Activated CD4-positive, CD25-positive, alpha-beta regulatory T cell (primary cell): ENCODE results near the gene RXFP3.
"Not testable (repeated sequence)": the region's sequence is repeated elsewhere in the genome, so short reads cannot be mapped to it uniquely, and the experiment has no call there.

Experiments used
- DNase-seq, 4 experiments: peaks; one replicate each; lab custom pipeline; 2025; lab: John Stamatoyannopoulos, UW

Gene RXFP3, protein sequence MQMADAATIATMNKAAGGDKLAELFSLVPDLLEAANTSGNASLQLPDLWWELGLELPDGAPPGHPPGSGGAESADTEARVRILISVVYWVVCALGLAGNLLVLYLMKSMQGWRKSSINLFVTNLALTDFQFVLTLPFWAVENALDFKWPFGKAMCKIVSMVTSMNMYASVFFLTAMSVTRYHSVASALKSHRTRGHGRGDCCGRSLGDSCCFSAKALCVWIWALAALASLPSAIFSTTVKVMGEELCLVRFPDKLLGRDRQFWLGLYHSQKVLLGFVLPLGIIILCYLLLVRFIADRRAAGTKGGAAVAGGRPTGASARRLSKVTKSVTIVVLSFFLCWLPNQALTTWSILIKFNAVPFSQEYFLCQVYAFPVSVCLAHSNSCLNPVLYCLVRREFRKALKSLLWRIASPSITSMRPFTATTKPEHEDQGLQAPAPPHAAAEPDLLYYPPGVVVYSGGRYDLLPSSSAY

DNA sequence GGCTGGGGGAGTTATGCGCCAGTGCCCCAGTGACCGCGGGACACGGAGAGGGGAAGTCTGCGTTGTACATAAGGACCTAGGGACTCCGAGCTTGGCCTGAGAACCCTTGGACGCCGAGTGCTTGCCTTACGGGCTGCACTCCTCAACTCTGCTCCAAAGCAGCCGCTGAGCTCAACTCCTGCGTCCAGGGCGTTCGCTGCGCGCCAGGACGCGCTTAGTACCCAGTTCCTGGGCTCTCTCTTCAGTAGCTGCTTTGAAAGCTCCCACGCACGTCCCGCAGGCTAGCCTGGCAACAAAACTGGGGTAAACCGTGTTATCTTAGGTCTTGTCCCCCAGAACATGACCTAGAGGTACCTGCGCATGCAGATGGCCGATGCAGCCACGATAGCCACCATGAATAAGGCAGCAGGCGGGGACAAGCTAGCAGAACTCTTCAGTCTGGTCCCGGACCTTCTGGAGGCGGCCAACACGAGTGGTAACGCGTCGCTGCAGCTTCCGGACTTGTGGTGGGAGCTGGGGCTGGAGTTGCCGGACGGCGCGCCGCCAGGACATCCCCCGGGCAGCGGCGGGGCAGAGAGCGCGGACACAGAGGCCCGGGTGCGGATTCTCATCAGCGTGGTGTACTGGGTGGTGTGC is at the start of gene RXFP3:
TSS of gene RXFP3 (plus strand) at position 6 of the 636 bp plus-strand sequence. CDS start at position 361, 355 bp downstream.
- no peak for DNase-seq

DNA sequence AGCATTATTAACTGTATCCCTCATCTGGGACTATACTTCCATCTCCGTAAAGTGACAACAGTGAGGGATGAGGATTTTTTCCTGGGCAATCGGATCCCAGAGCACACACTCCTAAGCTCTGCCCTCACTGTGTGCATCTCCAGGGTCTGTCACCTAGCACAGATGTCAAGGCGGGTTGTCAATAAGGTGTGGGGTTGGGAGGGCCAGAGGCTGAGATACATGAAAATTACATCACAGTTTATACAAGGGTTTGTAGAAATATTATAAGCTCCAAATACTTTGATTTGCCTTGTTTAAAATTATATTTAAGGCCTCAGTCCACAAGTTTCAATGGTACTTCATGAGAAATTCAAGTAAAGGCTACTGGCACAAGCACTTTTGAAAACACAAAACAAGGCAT is 48.9 kb upstream of the RXFP3 start:
- DNase-seq: no peak

DNA sequence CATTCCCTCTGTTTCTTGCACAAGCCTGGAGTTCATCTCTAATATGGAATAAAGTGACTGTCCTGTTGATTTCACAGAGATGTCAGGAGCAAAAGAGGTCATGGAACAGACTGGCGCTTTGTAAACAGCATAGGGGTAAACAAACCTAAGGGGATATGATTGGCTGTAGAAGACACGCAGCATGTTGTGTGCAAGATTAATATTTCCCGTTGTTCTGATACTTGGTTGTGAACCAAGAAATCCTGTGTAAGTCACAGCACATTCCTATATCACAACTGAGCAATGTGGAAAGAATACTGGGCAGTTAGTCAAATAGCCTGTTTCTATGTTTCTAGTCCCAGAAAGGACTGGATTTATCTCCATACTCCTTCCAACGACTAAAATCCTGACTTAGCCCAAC is 47.6 kb upstream of the RXFP3 start:
- DNase-seq: no peak

DNA sequence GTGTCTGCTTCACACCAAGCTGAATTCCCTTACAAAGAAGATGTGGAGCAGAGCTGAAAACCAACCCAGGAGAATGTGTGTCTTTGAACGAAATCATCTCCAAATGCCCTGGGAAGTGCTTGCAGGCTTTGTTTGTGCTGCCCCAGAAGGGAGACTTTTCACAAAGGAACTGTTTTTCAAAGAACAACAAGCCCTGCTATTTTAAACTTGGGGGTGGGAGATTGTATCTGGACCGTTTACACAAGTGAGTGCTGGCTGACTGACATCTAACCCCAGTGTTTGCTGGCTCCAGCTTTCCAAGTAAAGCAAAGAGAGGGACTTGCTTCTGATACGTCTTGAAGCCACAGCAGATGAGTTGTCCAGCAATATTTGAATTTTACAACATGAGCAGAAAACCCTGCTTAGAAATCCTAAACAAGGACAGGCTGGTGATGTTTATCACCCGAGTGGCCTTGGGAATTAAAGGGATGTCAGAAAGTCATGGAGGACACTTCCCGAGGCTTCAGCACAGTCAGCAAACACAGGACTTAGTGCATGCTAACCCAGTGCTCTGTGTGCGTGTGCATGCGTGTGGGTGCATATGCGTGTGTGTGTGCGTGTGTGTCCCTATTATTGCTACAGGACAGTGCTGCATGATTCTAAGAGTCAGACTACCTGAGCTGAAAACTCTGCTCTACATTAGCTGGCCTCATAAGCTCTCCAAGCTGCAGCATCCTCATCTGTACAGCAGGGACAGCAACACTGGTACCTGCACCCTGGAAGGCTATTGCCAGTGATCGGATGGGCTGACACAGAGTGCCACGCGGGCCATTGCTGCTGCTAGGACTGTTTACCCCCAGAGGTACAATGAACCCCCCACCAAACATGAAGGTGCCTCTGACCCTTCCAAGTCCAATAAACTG is 45.8 kb upstream of the RXFP3 start:
- DNase-seq: no peak

DNA sequence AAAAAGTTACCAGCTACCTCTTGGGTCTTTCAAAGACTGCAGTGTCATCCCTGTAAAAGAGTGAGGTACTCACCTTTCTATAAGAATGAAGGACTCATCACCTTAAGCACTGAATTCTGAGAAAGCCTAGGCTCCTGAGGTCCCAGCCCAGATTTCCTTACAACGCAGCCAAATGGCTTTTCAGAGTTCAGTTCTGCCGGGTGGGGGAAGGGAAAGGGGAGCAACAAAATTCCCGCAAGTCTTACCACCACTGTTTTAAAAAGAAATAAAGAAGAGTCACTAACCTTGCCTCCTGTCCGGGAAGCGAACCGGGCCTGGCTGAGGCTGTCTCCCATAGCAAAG is 44.8 kb upstream of the RXFP3 start:
- DNase-seq: no peak

DNA sequence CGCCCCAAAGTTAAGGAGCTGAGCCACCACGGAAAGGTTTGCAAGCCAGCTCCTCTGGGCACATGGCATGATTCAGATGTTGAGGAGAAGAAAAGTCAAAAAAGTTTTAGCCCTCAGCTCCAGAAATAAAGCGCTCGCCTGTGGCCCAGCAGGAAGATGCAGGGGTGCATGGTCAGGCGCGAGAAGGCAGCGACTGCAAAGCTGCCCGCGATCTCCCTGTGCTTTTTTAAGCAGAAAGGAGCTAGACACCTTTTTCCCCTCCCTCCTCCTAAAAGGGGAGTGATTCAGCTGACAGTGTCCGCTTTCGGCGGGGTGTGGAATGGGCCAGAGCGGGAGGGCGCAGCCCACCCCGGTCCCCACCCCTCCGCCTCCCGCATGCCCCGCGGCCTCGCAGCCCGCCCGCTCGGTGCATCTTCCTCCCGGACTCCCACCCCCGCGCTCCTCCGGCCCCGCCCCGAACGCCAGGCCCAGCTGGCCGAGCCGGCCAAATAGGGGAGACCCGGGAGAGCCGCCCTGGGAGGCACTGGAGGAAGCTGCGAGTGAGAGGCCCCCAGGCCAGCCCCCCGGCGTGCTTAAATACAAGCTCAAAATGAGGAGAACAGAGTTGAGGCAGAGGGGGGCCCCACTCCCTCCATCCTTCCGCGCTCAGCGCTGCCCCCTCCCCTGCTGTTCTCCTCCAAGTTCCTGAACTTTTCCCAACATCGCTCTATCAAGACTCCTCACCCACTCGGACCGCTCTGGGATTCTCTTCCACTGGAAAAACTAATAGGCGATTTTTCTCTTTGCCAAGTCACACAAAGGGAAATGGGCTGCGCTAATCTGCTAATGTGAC is 44.2 kb upstream of the RXFP3 start, which contains the start of gene ADAMTS12:
TSS of gene ADAMTS12 (minus strand) at position 203 of the 832 bp plus-strand sequence. CDS start at position 69, 134 bp downstream.
- peak in 1 of 4 experiments; percentile 1 for DNase-seq

DNA sequence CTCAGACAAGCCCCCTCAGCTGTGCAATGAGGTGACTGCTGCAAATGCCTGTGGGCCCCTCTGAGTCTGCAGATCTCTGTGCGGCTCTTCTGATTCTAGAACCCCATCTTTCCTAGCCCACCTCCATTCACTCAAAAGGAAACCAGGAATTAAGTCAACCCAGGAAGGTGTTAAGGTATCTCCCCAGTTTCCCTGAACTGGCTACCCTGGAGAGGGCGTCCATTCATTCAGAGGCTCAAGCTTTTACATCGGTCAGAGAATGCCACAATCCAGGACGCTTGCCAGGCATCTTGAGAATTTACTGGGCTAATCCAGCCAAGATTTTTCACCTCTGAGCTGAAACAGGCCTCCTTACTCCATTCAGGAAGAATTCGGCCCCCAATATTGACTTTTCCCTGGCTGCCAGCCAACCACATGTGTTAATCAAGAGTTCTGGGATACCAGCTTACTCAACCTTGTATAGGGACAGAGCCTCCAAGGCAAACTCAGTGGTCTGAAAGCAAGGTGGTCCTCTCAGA is 43.5 kb upstream of the RXFP3 start:
- DNase-seq: no peak

DNA sequence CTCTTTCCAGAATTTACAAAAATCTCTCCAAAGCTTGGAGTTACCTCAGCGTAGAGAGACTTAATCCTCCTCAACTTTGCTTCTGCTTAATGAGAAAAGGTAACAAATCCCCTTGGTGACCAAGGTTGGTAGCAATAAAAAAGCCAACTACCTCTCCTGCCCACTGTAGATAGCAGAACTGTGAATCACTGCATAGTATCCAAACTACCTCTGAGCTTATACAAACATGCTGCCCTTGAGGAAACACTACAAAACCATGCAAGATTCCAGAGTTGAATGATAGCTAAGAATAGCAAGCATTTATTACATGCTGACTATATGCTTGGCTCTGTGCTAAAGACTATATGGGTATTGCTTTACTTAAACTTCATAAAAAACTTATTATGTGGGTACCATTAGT is 41.6 kb upstream of the RXFP3 start:
- no peak for DNase-seq

DNA sequence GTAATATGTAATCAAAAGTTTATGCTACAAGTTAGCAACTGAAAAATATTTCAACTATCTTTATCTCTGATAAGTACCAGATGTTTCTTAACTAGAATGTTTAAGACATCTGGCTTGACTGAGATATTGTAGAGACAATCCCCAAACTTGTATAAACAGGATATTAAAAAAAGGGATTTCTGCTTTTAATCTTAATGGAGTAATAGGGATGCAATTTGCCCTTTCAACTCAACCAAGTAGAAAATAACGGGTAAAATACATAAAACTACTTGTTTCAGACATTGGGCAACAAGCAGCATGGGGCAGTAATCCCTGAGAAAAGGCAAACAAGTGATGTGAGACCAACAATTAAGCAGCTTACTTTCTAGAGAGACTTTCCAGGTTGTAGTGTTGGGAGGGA is 35.0 kb upstream of the RXFP3 start:
- no peak for DNase-seq

DNA sequence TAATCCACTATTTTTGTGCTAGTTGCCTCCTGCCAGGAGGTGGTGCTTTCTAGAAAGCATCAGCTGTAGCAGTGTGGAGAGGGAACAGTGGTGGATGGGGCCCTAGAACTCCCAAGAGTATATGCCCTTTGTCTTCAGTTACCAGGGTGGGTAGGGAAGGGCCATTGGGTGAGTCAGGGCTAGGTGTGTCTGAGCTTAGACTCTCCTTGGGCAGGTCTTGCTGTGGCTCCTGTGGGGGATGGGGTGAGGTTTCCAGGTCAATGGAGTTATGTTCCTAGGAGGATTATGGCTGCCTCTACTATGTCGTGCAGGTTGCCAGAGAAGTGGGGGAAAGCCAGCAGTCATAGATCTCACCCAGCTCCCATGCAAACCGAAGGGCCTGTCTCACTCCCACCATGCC is 33.1 kb upstream of the RXFP3 start:
- DNase-seq: no peak

DNA sequence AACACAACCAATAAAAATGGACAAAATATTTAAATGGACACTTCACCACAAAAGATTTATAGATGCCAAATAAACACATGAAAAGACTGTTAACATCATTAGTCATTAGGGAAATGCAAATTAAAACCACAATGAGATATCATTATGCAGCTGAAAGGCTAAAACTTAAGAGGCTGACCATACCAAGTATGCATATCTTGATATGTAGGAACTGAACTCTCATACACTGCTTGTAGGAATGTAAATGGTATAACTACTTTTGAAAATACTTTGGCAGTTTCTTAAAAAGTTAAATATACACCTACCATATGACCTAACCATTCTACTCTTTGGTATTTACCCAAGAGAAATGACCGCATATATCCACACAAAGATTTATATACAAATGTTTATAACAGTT is 30.8 kb upstream of the RXFP3 start:
- no peak for DNase-seq

DNA sequence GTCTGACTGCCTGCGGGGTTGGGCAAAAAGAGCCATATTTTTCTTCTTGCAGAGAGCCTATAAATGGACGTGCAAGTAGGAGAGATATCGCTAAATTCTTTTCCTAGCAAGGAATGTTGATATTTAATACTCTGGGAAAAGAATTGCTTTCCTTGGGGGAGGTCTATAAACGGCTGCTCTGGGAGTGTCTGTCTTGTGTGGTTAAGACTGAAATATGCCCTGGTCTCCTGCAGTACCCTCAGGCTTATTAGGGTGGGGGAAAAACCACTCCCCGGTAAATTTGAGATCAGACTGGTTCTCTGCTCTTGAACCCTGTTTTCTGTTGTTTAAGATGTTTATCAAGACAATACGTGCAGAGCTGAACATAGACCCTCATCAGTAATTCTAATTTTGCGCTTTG is 29.9 kb upstream of the RXFP3 start:
- DNase-seq: not testable (repeated sequence)

DNA sequence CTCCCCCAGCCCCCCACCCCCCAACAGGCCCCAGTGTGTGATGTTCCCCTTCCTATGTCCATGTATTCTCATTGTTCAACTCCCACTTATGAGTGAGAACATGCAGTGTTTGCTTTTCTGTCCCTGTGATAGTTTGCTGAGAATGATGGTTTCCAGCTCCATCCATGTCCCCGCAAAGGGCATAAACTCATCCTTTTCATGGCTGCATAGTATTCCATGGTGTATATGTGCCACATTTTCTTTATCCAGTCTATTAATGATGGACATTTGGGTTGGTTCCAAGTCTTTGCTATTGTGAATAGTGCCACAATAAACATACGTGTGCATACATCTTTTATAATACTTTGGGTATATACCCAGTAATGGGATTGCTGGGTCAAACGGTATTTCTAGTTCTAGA is 21.3 kb upstream of the RXFP3 start:
- DNase-seq: not testable (repeated sequence)

DNA sequence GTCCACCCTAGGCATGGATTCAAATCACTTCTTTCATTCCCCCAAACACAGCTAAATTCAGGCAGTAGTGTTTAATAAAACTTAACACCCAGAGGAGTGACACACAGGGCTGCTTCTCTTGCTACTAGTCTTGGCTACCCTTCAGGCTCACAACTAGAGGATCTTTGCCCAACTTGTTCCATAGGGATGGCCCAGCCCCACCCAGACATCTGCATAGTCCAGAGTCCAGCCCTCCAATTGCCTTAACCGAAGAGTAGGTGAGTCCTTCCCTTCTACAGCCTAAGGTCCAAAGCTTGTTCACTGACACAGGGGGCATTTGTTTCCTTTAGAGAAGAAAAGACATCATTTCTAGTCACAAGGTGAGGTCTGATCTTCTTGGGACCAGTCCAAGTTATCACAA is 15.2 kb upstream of the RXFP3 start:
- DNase-seq: no peak

DNA sequence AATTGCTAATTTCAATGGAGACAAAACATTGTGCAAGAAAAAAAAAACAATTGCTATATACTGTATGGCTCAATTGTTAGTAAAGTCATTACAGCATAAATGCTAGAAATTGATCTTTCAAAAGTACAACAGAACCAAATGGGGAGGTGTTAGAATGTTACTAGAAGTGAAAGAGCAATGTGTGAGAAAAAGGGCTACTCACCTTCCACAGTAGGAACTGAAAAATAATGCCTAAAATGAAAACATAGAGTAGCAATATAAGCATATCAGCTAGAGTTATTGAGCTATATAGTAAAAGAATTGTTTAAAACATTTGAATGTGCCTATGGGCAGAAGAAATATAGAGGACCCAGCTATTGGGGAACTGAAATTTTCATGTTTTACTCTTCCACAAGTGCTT is 10.9 kb upstream of the RXFP3 start:
- no peak for DNase-seq

DNA sequence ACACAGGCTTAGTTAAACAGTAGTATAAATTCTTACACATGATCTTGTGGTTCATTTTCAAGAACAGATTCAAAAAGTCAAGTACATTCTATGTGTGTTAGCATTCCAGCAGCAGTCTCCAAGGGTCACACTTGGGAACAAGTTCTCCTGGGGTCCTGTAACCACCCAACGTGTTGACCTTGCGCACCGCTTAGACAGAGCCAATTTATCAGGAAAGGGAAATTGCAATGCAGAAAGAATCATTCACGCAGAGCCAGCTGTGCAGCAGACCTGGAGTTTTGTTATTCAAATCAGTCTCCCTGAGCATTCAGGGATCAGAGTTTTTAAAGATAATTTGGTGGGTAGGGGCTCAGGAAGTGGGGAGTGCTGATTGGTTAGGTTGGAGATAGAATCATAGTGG is 8.5 kb upstream of the RXFP3 start:
- no peak for DNase-seq

DNA sequence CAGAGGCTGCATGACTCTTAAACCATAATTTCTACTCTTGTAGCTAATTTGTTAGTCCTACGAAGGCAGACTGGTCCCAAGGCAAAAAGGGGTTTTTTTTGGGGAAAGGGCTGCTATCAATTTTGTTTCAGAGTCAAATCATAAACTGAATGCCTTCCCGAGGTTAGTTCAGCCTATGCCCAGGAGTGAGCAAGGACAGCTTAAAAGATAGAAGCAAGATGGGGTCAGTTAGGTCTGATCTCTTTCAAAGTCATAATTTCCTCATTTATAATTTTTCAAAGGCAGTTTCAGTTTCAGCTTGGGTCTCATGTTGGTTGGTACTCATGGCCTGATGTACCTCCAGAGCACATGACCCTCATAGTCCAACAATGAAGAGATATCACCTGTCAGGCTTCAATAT is 7.9 kb upstream of the RXFP3 start:
- DNase-seq: no peak

DNA sequence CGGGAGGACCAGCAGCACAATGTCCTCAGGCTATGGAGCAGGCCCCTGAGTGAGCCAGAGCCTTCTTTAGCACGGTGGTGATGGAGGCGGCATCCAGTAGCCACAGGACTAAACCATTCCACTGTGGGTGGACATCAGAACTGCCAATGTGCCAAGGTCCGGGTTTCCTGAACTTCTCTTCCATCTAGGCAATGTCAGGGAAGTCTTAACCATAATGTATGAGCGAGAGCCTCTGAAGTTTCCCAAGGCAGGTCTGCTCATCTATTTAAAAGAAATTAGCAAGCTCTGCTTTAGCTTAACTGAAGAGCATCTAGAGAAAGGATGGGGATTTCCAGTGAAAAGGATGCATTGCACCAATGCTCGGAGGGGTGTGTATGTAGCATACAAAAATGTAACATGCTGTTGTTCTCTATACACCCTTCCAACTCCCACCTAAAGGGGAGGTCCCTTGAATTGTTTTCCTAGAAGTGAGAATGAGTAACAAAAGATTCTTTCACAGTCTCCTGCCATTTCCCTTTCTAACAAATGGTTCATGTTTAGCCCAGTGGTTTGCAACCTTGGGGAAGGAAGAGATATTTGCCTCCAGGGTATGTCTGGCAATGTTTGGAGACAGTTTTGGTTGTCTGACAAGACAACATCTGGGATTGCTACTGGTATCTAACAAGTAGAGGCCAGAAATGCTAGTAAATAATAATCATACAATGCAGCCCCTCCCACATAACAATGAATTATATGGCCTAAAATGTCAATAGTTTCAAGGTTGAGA is 6.1 kb upstream of the RXFP3 start:
- no peak for DNase-seq

DNA sequence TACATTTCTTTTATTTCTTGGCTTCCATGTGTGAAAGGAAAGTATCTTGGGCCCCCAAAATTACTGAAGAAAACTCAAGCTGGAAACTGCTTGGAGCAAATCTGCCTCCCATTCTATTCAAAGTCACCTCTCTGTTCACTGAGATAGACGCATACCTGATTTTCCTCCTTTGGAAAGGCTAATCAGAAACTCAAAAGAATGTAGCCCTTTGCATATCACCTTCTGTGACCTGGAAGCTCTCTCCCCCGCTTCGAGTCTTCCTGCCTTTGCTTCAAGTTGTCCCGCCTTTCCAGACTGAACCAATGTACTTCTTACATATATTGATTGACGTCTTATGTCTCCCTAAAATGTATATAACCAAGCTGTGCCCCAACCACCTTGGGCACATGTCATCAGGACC is 5.0 kb upstream of the RXFP3 start:
- DNase-seq: no peak

DNA sequence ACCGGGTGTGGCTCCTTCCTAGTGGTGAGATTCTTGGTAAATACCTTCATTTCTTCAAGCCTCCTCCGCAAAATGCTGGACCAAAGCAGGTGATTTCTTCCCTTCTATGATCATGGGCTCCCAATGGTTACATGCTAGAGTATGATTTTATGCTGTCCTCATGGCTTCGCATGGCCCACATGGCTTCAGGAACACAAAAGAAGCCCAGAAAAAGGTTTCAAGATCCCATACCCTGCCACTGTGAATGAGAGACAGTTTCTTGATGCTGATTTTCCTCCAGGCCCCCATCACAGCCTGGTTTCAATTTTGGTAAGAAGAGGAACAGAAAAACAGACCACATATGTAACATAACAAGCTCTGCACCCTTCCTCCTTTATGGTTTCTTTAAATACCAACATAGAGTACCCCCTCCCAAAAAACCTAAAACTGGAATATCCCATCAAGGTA is 2.4 kb upstream of the RXFP3 start:
- DNase-seq: no peak

DNA sequence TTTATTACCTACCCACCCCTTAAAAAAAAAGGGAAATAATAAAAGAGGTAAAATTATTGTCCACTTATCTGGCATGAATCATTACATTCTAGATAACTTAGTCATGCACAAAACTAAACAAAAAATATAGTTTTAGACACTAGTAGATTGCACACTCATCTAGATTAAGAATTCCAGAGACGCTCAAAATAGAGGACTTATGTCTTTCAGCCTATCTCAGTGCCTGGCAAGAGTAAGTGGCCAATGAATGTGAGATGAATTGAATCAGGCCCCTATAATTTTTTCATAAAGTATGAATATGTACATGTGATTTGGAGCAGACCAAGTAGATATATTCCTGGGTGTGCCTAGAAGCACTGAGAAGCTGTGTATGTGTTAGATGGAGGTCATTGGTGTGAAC is 2.0 kb upstream of the RXFP3 start:
- DNase-seq: no peak
